Measurements from ENCODE around the gene PRDM10. TPM values are rescaled to one million over a fixed set of nuclear protein-coding genes. Genes with fewer than 3 reads are reported as not detected.
"Not testable (repeated sequence)": the region's sequence is repeated elsewhere in the genome, so short reads cannot be mapped to it uniquely, and the experiment has no call there.

PRDM10 gene
- total RNA-seq, 2 experiments from 2014 or later = 14.3 to 15.9 TPM

DNA sequence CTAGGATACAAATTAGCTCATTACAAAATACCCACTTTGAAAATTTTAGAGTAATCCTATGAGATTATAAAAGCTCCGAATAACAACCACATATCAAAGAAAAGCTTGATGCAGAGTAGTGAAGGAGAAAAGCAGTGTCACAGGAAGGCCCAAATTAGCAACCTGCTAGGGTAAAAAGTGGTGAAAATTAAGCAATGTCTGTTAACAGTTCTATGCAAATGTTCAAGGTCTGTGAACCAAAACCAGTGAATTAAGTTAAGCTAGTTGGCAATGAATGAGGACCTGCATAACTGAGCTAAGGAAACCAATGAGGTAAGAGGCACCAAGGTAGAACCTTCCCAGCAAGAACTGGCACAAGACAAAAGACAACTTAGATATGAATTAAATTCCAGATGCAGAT lies 29.6 kb downstream of the PRDM10 start:
- ChIA-PET POLR2A (interaction anchor here (1.0 kb wide), 1 partner anchor 30 kb away, joined by 5 read pairs; the partner anchor contains the start of gene PRDM10), CTCF (interaction anchor here (1.2 to 1.6 kb wide), 2 partner anchors 159 to 240 kb away, joined by 3 to 4 read pairs; no protein-coding TSS in a partner anchor)
- no peaks in the 10 kb centered on the region for H3K9me3 Mint-ChIP-seq (ENCODE audit: insufficient read depth)
- H3K4me3 Mint-ChIP-seq = no peak overlapping the region
- ATAC-seq (no peak), DNase-seq (no peak)
- no peak overlapping the region for H3K27ac Mint-ChIP-seq
- no peaks in the 10 kb centered on the region for H3K4me1 Mint-ChIP-seq (ENCODE audit: low read depth)
- H3K27me3 Mint-ChIP-seq (ENCODE audit: low read depth) = no peaks in the 10 kb centered on the region
- no peaks in the 10 kb centered on the region for H3K36me3 Mint-ChIP-seq (ENCODE audit: low read depth)

DNA sequence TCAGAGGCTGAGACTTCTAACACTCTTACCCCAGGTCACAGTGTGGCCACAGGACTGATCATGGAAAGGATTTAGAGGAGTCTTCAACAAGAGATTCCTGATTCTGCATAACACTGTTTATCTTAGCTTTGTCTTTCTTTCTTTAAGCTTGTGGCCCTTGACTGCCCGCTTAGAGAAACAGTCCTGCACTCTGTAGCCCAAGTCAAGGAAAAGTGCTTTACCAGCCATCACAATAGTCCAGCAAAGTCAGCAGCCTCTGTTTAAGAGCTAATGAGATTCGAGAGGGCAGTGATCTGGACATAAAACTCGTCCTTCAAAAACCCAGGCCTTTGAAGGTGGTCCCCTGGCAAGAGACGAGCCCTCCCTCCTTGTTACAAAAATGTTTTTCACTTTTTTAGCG lies 30.0 kb downstream of the PRDM10 start:
- Mint-ChIP-seq H3K27me3 (ENCODE audit: low read depth) (no peaks in the 10 kb centered on the region), H3K36me3 (ENCODE audit: low read depth) (no peaks in the 10 kb centered on the region), H3K4me3 (no peak overlapping the region), H3K27ac (no peak overlapping the region), H3K9me3 (ENCODE audit: insufficient read depth) (no peaks in the 10 kb centered on the region), H3K4me1 (ENCODE audit: low read depth) (no peaks in the 10 kb centered on the region)
- POLR2A ChIA-PET = no interaction called here
- CTCF ChIA-PET = interaction anchor here (1.2 to 1.6 kb wide), 2 partner anchors 160 to 240 kb away, joined by 3 to 4 read pairs; no protein-coding TSS in a partner anchor
- DNase-seq = no peak
- ATAC-seq = no peak

DNA sequence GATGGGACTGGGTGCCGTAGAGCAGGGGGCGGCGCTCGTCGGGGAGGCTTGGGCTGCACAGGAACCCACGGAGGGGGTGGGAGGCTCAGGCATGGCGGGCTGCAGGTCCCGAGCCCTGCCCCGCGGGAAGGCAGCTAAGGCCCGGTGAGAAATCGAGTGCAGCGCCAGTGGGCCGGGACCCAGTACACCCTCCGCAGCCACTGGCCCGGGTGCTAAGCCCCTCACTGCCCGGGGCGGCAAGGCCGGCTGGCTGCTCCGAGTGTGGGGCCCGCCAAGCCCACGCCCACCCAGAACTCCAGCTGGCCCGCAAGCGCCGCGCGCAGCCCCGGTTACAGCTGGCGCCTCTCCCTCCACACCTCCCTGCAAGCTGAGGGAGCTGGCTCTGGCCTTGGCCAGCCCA lies 30.8 kb downstream of the PRDM10 start:
- H3K9me3 Mint-ChIP-seq (ENCODE audit: insufficient read depth); H3K4me1 Mint-ChIP-seq (ENCODE audit: low read depth); ATAC-seq; DNase-seq; H3K27ac Mint-ChIP-seq; POLR2A ChIA-PET; CTCF ChIA-PET; H3K27me3 Mint-ChIP-seq (ENCODE audit: low read depth); H3K36me3 Mint-ChIP-seq (ENCODE audit: low read depth); H3K4me3 Mint-ChIP-seq: not testable (repeated sequence)

DNA sequence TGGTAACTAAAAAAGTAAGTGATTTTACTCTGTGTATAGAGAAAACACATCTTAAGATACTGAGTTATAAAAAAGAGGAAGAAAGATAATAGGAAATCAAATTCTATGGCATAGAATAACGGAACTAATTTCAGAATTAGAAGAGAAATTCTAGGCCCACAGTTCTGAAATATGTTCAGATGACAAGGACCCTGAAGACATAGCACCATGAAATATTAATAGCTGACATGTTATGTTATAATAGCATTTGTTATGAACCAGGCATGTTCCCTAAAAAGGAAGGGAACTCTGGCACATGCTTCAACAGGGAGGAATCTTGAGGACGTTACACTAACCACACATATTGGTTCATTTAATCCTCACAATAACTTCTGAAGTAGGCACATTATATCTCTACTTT lies 32.7 kb downstream of the PRDM10 start:
- CTCF ChIA-PET = no interaction called here
- no peak for DNase-seq
- Mint-ChIP-seq H3K4me3 (no peak overlapping the region), H3K36me3 (ENCODE audit: low read depth) (peaks cover 1% of the 10 kb centered on the region), H3K9me3 (ENCODE audit: insufficient read depth) (no peaks in the 10 kb centered on the region), H3K4me1 (ENCODE audit: low read depth) (no peaks in the 10 kb centered on the region), H3K27ac (no peak overlapping the region), H3K27me3 (ENCODE audit: low read depth) (no peaks in the 10 kb centered on the region)
- POLR2A ChIA-PET = no interaction called here
- ATAC-seq = no peak

DNA sequence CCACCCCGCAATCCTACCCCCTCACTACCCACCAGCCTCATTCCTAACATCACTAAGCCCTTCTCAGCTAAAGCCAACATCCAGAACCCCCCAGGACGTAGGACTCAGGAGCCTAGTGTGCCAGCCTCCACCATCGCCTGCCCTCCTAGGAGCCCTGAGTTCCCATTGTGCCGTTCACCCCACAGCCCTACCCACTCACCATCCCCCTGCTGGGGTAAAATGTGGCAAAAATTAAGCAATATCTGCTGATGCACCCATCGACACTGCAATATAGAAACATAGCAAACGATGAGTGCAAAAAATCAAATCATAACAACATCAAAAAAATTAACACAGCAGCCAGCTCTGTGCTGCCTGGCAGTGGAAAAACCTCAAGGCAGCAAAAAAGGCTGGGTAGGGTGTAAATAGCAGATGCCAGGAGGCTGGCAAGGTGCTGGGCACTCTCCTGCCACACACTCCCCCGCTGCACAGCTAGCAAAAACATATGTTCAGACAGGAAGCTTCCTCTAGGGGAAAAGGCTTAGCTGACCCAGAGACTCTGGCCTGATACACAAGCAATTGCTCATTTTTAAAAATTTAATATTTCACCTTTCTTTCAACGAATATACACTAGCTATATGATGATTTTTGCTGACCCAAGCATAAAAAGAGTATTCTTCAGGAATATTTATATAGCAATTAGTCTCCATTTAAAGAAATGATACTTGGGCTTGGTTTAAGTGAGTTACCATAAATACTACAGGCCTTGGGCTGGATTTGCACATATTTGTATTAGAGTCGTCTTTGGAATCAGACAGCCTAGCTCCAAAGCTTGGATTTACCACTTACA lies 33.8 kb downstream of the PRDM10 start:
- ATAC-seq = no peak
- ChIA-PET POLR2A (no interaction called here), CTCF (interaction anchor here (1.1 kb wide), 1 partner anchor 13 kb away, joined by 3 read pairs; no protein-coding TSS in a partner anchor)
- DNase-seq = no peak
- H3K36me3 Mint-ChIP-seq (ENCODE audit: low read depth) = peaks cover 1% of the 10 kb centered on the region
- H3K9me3 Mint-ChIP-seq (ENCODE audit: insufficient read depth) = no peaks in the 10 kb centered on the region
- H3K4me3 Mint-ChIP-seq = no peak overlapping the region
- H3K27me3 Mint-ChIP-seq (ENCODE audit: low read depth) = no peaks in the 10 kb centered on the region
- H3K27ac Mint-ChIP-seq = no peak overlapping the region
- H3K4me1 Mint-ChIP-seq (ENCODE audit: low read depth) = peaks cover 3% of the 10 kb centered on the region

DNA sequence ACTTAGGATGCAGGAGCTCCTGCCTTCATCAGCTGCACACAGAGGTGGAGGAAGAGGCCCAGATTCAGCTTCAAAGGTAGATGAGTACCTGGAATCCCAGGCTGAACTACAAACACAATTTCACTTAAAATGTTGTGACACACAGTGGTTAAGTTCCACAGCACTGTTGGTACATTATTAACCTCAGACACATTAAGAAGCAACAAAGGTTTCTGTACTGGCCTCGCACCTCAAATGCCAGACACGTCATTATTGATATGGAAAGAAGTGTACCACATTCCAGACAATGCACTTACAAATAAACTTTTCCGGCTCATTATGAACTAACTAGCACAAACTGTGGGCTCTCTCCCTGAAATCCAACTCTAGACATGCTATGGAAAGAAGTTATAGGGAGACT lies 34.6 kb downstream of the PRDM10 start:
- CTCF ChIA-PET = no interaction called here
- Mint-ChIP-seq H3K27ac (no peak overlapping the region), H3K4me1 (ENCODE audit: low read depth) (peaks cover 6% of the 10 kb centered on the region)

DNA sequence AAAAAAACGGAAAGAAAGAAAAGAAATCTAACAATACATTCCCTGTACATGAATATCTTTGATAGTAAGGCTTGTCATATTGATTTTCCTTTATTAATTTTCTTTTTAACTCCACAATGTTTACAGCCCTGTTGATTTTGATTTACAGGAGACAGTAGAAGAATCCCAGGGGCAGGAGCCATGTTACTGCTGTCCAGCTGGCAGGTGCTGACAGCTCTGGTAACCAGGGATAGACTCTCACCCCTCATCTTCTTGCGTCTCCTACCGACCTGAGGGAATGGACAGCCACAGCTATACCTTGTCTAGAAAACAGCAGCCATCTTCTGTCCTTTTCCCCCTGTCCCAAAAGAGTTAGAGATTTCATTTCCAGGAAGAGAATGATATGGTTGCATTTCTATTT lies 37.4 kb downstream of the PRDM10 start:
- H3K4me1 Mint-ChIP-seq (ENCODE audit: low read depth) = peaks cover 10% of the 10 kb centered on the region
- no peaks in the 10 kb centered on the region for H3K27me3 Mint-ChIP-seq (ENCODE audit: low read depth)
- ATAC-seq (no peak), DNase-seq (no peak)
- no peak overlapping the region for H3K27ac Mint-ChIP-seq
- CTCF ChIA-PET = no interaction called here
- H3K36me3 Mint-ChIP-seq (ENCODE audit: low read depth) = peaks cover 3% of the 10 kb centered on the region
- no peaks in the 10 kb centered on the region for H3K9me3 Mint-ChIP-seq (ENCODE audit: insufficient read depth)
- H3K4me3 Mint-ChIP-seq = no peak overlapping the region
- POLR2A ChIA-PET = no interaction called here

More for the DNA sequence above, 34.6 kb downstream of the PRDM10 start:
- H3K27me3 Mint-ChIP-seq (ENCODE audit: low read depth) = no peaks in the 10 kb centered on the region
- ATAC-seq (no peak), DNase-seq (no peak)
- H3K36me3 Mint-ChIP-seq (ENCODE audit: low read depth) = peaks cover 1% of the 10 kb centered on the region
- POLR2A ChIA-PET = no interaction called here
- no peak overlapping the region for H3K4me3 Mint-ChIP-seq
- no peaks in the 10 kb centered on the region for H3K9me3 Mint-ChIP-seq (ENCODE audit: insufficient read depth)

DNA sequence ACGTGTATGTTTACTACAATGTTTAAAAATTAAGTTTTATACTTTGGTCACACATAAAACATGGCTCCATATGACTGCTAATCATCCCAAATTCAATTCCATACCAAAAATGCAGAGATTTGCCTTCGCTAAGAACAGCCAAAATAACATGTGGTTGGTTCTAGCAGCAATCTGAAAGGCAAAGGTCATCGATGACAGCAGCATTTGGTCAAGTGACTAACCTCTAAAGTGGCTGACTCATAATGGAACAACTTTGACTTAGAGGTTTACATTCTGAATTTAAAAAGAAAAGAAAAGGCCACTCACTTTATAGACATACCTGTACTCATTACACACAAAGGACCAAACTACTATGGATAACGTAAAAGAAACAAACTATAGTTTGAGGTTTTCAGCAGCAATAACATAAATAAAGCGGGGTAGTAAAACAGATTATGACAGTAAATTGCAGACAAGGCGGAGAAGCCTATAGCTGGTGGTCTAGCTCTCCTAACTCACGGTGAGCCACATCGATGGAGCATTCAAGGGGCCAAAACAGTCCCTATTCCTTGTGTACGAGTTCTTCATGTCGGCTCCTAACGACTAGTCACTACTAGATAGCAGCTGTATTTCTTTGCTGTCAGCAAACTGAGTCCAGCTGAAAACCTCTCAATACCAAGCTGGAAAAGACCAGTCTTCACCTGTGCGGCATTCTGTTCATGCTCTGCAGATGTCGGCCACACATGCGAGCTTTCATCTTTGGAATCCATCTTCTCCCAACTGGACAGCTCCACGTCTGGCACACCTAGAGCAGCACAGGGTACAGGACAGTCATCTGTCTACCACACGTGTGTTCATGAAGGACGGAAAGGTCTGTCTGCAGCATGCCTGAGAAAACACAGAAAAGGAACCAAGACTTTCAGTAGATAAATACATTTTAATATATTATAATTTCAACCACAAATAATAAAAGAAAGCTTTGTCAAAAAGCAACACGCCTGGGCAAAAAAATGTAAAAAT lies 42.1 kb downstream of the PRDM10 start:
- H3K4me1 Mint-ChIP-seq (ENCODE audit: low read depth) = peaks cover 11% of the 10 kb centered on the region
- no peak for DNase-seq
- no peak overlapping the region for H3K27ac Mint-ChIP-seq
- H3K36me3 Mint-ChIP-seq (ENCODE audit: low read depth) = peaks cover 6% of the 10 kb centered on the region
- ChIA-PET POLR2A (interaction anchor here (0.6 kb wide), 1 partner anchor 41 kb away, joined by 3 read pairs; no protein-coding TSS in a partner anchor), CTCF (no interaction called here)
- no peak for ATAC-seq
- H3K4me3 Mint-ChIP-seq = no peak overlapping the region
- H3K9me3 Mint-ChIP-seq (ENCODE audit: insufficient read depth) = no peaks in the 10 kb centered on the region
- no peaks in the 10 kb centered on the region for H3K27me3 Mint-ChIP-seq (ENCODE audit: low read depth)

DNA sequence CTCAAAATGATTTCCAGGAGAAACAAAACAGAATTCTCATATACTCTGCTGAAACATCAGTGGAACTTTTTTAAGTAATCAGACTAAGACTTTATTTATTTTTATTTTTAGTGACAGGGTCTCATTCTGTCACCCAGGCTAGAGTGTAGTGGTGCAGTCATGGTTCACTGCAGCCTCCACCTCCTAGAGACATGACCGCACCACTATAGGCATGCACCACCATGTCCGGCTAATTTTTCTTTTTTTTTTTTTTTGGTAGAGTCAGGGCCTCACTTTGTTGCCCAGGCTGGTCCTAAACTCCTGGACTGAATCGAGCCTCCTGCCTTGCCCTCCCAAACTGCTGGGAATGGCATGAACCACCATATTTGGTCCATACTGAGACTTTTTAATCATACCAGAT lies 42.9 kb downstream of the PRDM10 start:
- ATAC-seq (no peak), DNase-seq (no peak)
- Mint-ChIP-seq H3K27me3 (ENCODE audit: low read depth) (no peaks in the 10 kb centered on the region), H3K4me1 (ENCODE audit: low read depth) (peaks cover 11% of the 10 kb centered on the region), H3K4me3 (no peak overlapping the region), H3K27ac (no peak overlapping the region), H3K36me3 (ENCODE audit: low read depth) (peaks cover 10% of the 10 kb centered on the region), H3K9me3 (ENCODE audit: insufficient read depth) (no peaks in the 10 kb centered on the region)
- ChIA-PET POLR2A (no interaction called here), CTCF (no interaction called here)

DNA sequence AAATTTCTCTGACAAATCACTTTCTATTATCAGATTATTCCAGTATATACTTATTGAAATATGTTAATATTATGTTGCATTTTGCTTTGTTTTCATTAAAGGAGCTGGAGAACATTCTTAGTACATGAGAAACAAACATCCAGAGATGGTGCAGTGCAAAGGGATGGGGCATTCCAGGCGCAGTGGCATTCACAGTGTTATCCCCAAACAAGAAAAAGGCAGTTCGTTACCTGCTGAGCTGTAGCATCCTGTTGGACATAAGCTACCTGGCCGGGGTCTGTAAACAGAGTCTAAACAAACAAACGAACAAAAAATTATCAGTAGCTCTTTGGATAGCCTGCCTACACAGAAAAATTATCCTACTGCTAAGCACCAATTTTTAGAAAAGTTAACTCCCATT lies 47.4 kb downstream of the PRDM10 start:
- Mint-ChIP-seq H3K4me3 (no peak overlapping the region), H3K27ac (no peak overlapping the region), H3K27me3 (ENCODE audit: low read depth) (no peaks in the 10 kb centered on the region), H3K9me3 (ENCODE audit: insufficient read depth) (no peaks in the 10 kb centered on the region), H3K36me3 (ENCODE audit: low read depth) (peaks cover 8% of the 10 kb centered on the region), H3K4me1 (ENCODE audit: low read depth) (peaks cover 1% of the 10 kb centered on the region)
- DNase-seq = no peak
- CTCF ChIA-PET = interaction anchor here (0.6 to 1.3 kb wide), 5 partner anchors 9 to 177 kb away, joined by 3 read pairs; no protein-coding TSS in a partner anchor
- POLR2A ChIA-PET = no interaction called here
- no peak for ATAC-seq

DNA sequence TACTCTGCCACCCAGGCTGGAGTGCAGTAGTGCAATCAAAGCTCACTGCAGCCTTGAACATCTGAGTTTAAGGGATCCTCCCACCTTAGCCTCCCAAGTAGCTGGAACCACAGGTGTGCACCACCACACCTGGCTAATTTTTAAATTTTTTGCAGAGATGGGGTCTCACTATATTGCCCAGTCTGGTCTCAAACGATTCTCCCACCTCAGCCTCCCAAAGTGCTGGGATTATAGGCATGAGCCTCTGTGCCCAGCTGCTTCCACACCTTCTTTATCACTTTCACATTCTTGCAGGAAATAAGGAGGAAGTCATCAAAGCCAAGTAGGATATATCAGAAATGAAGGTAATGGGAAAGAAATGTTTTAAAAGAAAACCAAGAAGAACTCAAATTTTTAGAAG lies 47.9 kb downstream of the PRDM10 start:
- H3K4me3 Mint-ChIP-seq; POLR2A ChIA-PET; H3K9me3 Mint-ChIP-seq (ENCODE audit: insufficient read depth); H3K27me3 Mint-ChIP-seq (ENCODE audit: low read depth); DNase-seq; H3K36me3 Mint-ChIP-seq (ENCODE audit: low read depth); H3K4me1 Mint-ChIP-seq (ENCODE audit: low read depth); H3K27ac Mint-ChIP-seq; ATAC-seq: not testable (repeated sequence)
- CTCF ChIA-PET = interaction anchor here (0.6 to 1.2 kb wide), 4 partner anchors 9 to 178 kb away, joined by 3 to 4 read pairs (median 3); no protein-coding TSS in a partner anchor

DNA sequence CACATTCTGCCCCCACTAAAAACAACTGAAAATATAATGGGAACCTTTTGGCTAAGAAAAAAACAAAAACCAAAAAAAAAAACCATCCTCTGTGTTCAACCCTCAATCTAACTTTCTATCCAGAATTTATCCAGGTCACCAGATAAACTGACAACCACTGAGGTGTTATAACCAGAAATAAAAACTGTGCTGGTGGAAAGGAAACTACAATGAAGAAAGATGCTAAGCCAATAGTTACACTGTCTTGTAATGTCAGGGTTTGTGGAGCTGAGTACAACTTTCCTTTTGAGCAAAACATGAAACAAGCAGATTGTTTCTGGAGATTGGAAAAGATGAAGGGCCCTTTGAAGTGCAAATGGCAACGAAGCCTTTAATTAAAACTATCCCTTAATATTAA lies 50.8 kb downstream of the PRDM10 start:
- H3K4me3 Mint-ChIP-seq = no peak overlapping the region
- CTCF ChIA-PET = no interaction called here
- H3K4me1 Mint-ChIP-seq (ENCODE audit: low read depth) = no peaks in the 10 kb centered on the region
- no peaks in the 10 kb centered on the region for H3K27me3 Mint-ChIP-seq (ENCODE audit: low read depth)
- no peak for ATAC-seq
- no peak for DNase-seq
- peaks cover 5% of the 10 kb centered on the region for H3K36me3 Mint-ChIP-seq (ENCODE audit: low read depth)
- no peak overlapping the region for H3K27ac Mint-ChIP-seq
- no peaks in the 10 kb centered on the region for H3K9me3 Mint-ChIP-seq (ENCODE audit: insufficient read depth)
- POLR2A ChIA-PET = no interaction called here
